ENCODE data around the gene MNX1.
A peak's percentile ranks its signal among the peaks of the same experiment; 100 is the strongest.

The MNX1 gene

GRCh38 chr7:156969972-156970420, 40.5 kb downstream of the MNX1 start:
- H3K36me3 ChIP-seq (ENCODE audit: insufficient read depth, low read length) = peaks cover 73% of the 10 kb centered on the region
- no peaks in the 10 kb centered on the region for H3K4me1 ChIP-seq (ENCODE audit: insufficient read depth, low read length)
- no peaks in the 10 kb centered on the region for H3K27me3 ChIP-seq (ENCODE audit: insufficient read depth, low read length, poor library complexity)
- H3K9ac ChIP-seq (ENCODE audit: low read depth, low read length) = no peak overlapping the region
- no peak overlapping the region for H3K27ac ChIP-seq (ENCODE audit: low read length)
- no peaks in the 10 kb centered on the region for H3K9me3 ChIP-seq (ENCODE audit: insufficient read depth, low read length, severe bottlenecking)
- no peak overlapping the region for H3K4me3 ChIP-seq (ENCODE audit: low read depth in 1 of 2, low read length in 2 of 2)
- no peak overlapping the region for H2AFZ ChIP-seq (ENCODE audit: low read depth, low read length)
- DNase-seq (no peak), ATAC-seq (ENCODE audit: insufficient read depth, low read depth) (peak; percentile 44; the same call in 1 of the 3 replicates)
- H4K20me1 ChIP-seq (ENCODE audit: insufficient read depth, low read length) = peaks cover 10% of the 10 kb centered on the region; the same call in 1 of the 2 replicates
- H3K79me2 ChIP-seq (ENCODE audit: insufficient read depth, low read length) = no peaks in the 10 kb centered on the region
- no peak for TF ChIP-seq EZH2 (IDR thresholded peaks at IDR 0.05; ENCODE audit: borderline replicate concordance, low read depth, low read length, severe bottlenecking)
- TF ChIP-seq CTCF (IDR thresholded peaks at IDR 0.05; ENCODE audit: borderline replicate concordance, extremely low read depth, low read length, poor library complexity, severe bottlenecking) = peak; percentile 41
- H3K4me2 ChIP-seq (ENCODE audit: insufficient read depth, low read length) = no peak overlapping the region

GRCh38 chr7:156968183-156968582, 42.3 kb downstream of the MNX1 start:
- no peak for ATAC-seq (ENCODE audit: insufficient read depth, low read depth)
- no peaks in the 10 kb centered on the region for H3K27me3 ChIP-seq (ENCODE audit: insufficient read depth, low read length, poor library complexity)
- TF ChIP-seq CTCF (IDR thresholded peaks at IDR 0.05; ENCODE audit: borderline replicate concordance, extremely low read depth, low read length, poor library complexity, severe bottlenecking) = no peak
- TF ChIP-seq EZH2 (IDR thresholded peaks at IDR 0.05; ENCODE audit: borderline replicate concordance, low read depth, low read length, severe bottlenecking) = no peak
- no peak overlapping the region for H3K4me3 ChIP-seq (ENCODE audit: low read depth in 1 of 2, low read length in 2 of 2)
- H3K36me3 ChIP-seq (ENCODE audit: insufficient read depth, low read length) = peaks cover 91% of the 10 kb centered on the region
- H3K4me1 ChIP-seq (ENCODE audit: insufficient read depth, low read length) = no peaks in the 10 kb centered on the region
- H2AFZ ChIP-seq (ENCODE audit: low read depth, low read length) = no peak overlapping the region
- H4K20me1 ChIP-seq (ENCODE audit: insufficient read depth, low read length) = peaks cover 14% of the 10 kb centered on the region; the same call in 1 of the 2 replicates
- DNase-seq = no peak
- no peaks in the 10 kb centered on the region for H3K9me3 ChIP-seq (ENCODE audit: insufficient read depth, low read length, severe bottlenecking)
- H3K4me2 ChIP-seq (ENCODE audit: insufficient read depth, low read length) = no peak overlapping the region
- H3K79me2 ChIP-seq (ENCODE audit: insufficient read depth, low read length) = no peaks in the 10 kb centered on the region
- no peak overlapping the region for H3K9ac ChIP-seq (ENCODE audit: low read depth, low read length)
- no peak overlapping the region for H3K27ac ChIP-seq (ENCODE audit: low read length)

GRCh38 chr7:156966387-156966786, 44.1 kb downstream of the MNX1 start:
- ATAC-seq (ENCODE audit: insufficient read depth, low read depth) = no peak
- Histone ChIP-seq H2AFZ (ENCODE audit: low read depth, low read length) (no peak overlapping the region), H3K36me3 (ENCODE audit: insufficient read depth, low read length) (peaks cover 97% of the 10 kb centered on the region), H3K79me2 (ENCODE audit: insufficient read depth, low read length) (no peaks in the 10 kb centered on the region), H3K4me1 (ENCODE audit: insufficient read depth, low read length) (no peaks in the 10 kb centered on the region), H3K9ac (ENCODE audit: low read depth, low read length) (no peak overlapping the region), H4K20me1 (ENCODE audit: insufficient read depth, low read length) (peaks cover 22% of the 10 kb centered on the region; the same call in 1 of the 2 replicates), H3K27me3 (ENCODE audit: insufficient read depth, low read length, poor library complexity) (no peaks in the 10 kb centered on the region), H3K4me2 (ENCODE audit: insufficient read depth, low read length) (no peak overlapping the region), H3K4me3 (ENCODE audit: low read depth in 1 of 2, low read length in 2 of 2) (no peak overlapping the region), H3K9me3 (ENCODE audit: insufficient read depth, low read length, severe bottlenecking) (no peaks in the 10 kb centered on the region), H3K27ac (ENCODE audit: low read length) (no peak overlapping the region)
- TF ChIP-seq EZH2 (IDR thresholded peaks at IDR 0.05; ENCODE audit: borderline replicate concordance, low read depth, low read length, severe bottlenecking) = no peak
- TF ChIP-seq CTCF (IDR thresholded peaks at IDR 0.05; ENCODE audit: borderline replicate concordance, extremely low read depth, low read length, poor library complexity, severe bottlenecking) = no peak
- no peak for DNase-seq

Data from DND-41 (cell line).